HepG2 (cell line): ENCODE results near the gene JAGN1. TPM values are rescaled to one million over a fixed set of nuclear protein-coding genes. Genes with fewer than 3 reads are reported as not detected.

Experiments
- HMGXB4 ChIP-seq, 2 experiments: sonication (generic) in 1 of 2; formaldehyde crosslinking in 1 of 2; IDR thresholded peaks; 2 replicates each; pipeline versions ENCODE4 v1.4.0 to v1.6.1; 2018 to 2020; ENCODE audit warnings: missing genetic modification reagents in 2 of 2, borderline replicate concordance in 1 of 2, low read depth in 1 of 2, mild to moderate bottlenecking in 1 of 2, missing biosample characterization in 1 of 2
- HNF1A ChIP-seq, 2 experiments: sonication (generic) in 1 of 2; formaldehyde crosslinking in 1 of 2; IDR thresholded peaks; 2 replicates each; pipeline versions ENCODE4 v1.4.0 to v1.6.1; 2016 to 2020; ENCODE audit warnings: borderline replicate concordance in 1 of 2, low read depth in 1 of 2, mild to moderate bottlenecking in 1 of 2, missing genetic modification reagents in 1 of 2
- PRDM15 ChIP-seq: sonication (generic); formaldehyde crosslinking; IDR thresholded peaks from 2 replicates; pipeline ENCODE4 v1.4.0; 2020; ENCODE audit warnings: missing genetic modification reagents
- ZBTB40 ChIP-seq, 2 experiments: fragments of 450-650 bp in 1 of 2; sonication (generic) in 1 of 2; formaldehyde crosslinking in 1 of 2; IDR thresholded peaks; 2 replicates each; pipeline versions ENCODE4 v1.6.1 to v1.8.0; 2016 to 2022; ENCODE audit warnings: antibody characterized with exemption in 1 of 2, mild to moderate bottlenecking in 1 of 2, missing genetic modification reagents in 1 of 2
- ZFX ChIP-seq: sonication (generic); formaldehyde crosslinking; IDR thresholded peaks from 2 replicates; pipeline ENCODE4 v1.4.0; 2020; ENCODE audit warnings: mild to moderate bottlenecking, low read depth, missing genetic modification reagents, moderate library complexity
- ZKSCAN5 ChIP-seq: sonication (generic); formaldehyde crosslinking; IDR thresholded peaks from 2 replicates; pipeline ENCODE4 v1.5.1; 2020; ENCODE audit warnings: mild to moderate bottlenecking, missing genetic modification reagents
- ZNF274 ChIP-seq: sonication (generic); formaldehyde crosslinking; IDR thresholded peaks from 2 replicates; pipeline ENCODE4 v1.5.1; 2020; ENCODE audit warnings: mild to moderate bottlenecking, missing genetic modification reagents
- ZNF766 ChIP-seq: sonication (generic); formaldehyde crosslinking; IDR thresholded peaks from 2 replicates; pipeline ENCODE4 v1.5.0; 2020; ENCODE audit warnings: missing genetic modification reagents, borderline replicate concordance
- polyA plus RNA-seq, 8 experiments: library from polyadenylated mRNA; depleted of rRNA in 3 of 8; stranded (reverse) in 7 of 8; unstranded in 1 of 8; fragments of >200 nt; fragmentation: Illumina TruSeq in 4 of 8; extraction: Trizol in 4 of 8; gene quantifications; 2 replicates each; pipeline versions ENCODE4 v1.2.1 to v1.2.3, GENCODE V29; 2011 to 2016; ENCODE audit warnings: low read depth in 4 of 8, missing spikeins in 1 of 8, mixed read lengths in 1 of 8; ENCODE audit not compliant: insufficient read depth in 1 of 8
- total RNA-seq, 5 experiments: library from RNA; depleted of rRNA; stranded (reverse); fragments of >200 nt; fragmentation: Illumina TruSeq; extraction: Trizol; gene quantifications; 2 replicates each; pipeline ENCODE4 v1.2.3, GENCODE V29; 2016; ENCODE audit warnings: low read depth in 1 of 5

The JAGN1 gene
- total and polyA plus RNA-seq, 2 of the 13 experiments (the other 11 are each of a cell fraction or from before 2014, with no cell fraction given): 49.9 to 50.9 TPM

GRCh38 chr3:9878700-9879099 lies 11.7 kb upstream of the JAGN1 start (continued):
- no peak for TF ChIP-seq HNF1A (IDR thresholded peaks at IDR 0.05; ENCODE audit: low read depth)
- TF ChIP-seq HNF1A (CRISPR knock-in tag; IDR thresholded peaks at IDR 0.05; ENCODE audit: borderline replicate concordance): no peak
- TF ChIP-seq ZFX: no peak
- no peak for TF ChIP-seq ZNF274 (CRISPR knock-in tag)
- no peak for TF ChIP-seq ZBTB40 (IDR thresholded peaks at IDR 0.05)
- TF ChIP-seq ZBTB40 (CRISPR knock-in tag; IDR thresholded peaks at IDR 0.05): 0 out of 2 replicates have a peak, but pooled peaks have one; percentile 64
- no peak for TF ChIP-seq ZNF766 (CRISPR knock-in tag)
- TF ChIP-seq ZKSCAN5 (CRISPR knock-in tag): peak; percentile 98
- TF ChIP-seq PRDM15: no peak
- no peak for TF ChIP-seq HMGXB4 (CRISPR knock-in tag; IDR thresholded peaks at IDR 0.05; ENCODE audit: borderline replicate concordance in 1 of 2, low read depth in 1 of 2)
